NCI-H2227 treated with DMSO at 0.1 percent for 48 hours (cell line): ENCODE data around the gene KLHL42.
A peak's percentile ranks its signal among the peaks of the same experiment; 100 is the strongest.
"Not testable (repeated sequence)": the region's sequence is repeated elsewhere in the genome, so short reads cannot be mapped to it uniquely, and the experiment has no call there.

Experiments
- DNase-seq: peaks from one replicate; lab custom pipeline; 2025; lab: John Stamatoyannopoulos, UW

The KLHL42 gene

GRCh38 chr12:27779920-27780611 is at the start of gene KLHL42, which contains the start of gene MANSC4:
TSS of gene KLHL42 (plus strand) at chr12:27780233. CDS start at chr12:27780331, 98 bp downstream.
TSS of gene MANSC4 (minus strand) at chr12:27780236. CDS start at chr12:27771276, 8,960 bp downstream.
- DNase-seq: peak; percentile 28

DNA sequence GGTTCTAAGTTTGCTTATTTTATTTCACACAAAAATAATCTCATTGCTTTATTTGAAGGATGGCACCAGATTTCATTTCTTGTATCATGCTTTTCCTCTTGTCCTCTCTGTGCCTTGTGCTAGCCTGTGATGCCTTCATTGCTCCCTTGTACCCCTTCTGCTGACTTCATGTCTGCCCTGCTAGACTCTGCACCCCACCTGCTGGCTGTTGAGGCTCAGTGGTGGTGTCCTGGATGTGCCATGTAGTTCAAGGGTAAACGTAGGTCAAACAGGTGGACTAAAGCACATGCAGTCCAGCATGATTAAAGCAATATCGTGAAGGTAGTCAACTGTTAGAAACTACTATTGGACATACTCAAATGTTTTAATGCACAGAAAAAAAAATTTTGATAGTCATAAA is 47.8 kb upstream of the KLHL42 start:
- DNase-seq: no peak

DNA sequence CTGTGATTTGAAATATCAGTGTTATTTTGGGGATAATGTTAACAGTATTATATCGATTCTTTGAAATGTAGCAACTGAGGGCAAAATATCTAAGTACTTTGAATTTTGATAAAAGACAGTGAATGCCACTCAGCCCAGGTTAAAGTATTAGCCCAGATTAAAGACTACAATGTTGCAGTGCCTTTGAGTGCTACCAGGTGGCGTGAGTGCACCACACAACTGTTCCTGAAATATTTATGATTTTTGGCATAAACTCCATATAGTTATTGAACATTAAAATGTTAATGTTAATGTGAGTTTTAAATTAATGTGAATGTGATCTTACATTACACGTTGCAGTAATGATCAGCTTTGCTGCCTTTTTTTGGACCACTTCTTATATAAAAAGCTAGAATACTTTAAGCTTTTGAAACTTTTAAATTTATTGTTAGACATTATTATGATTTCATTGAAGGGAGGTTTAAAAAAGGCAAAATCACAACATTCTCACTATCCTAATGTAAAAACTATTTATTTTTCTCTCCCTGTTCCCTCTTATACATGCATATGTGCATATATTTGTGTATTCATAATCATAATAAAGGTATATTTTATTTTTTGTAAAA is 46.9 kb upstream of the KLHL42 start:
- peak; percentile 20 for DNase-seq

- no peak for DNase-seq
These were observed 46.2 kb upstream of the KLHL42 start for GRCh38 chr12:27733791-27734190.

GRCh38 chr12:27734321-27734720 is 45.7 kb upstream of the KLHL42 start:
- not testable (repeated sequence) for DNase-seq

GRCh38 chr12:27743601-27744000 is 36.4 kb upstream of the KLHL42 start:
- DNase-seq: no peak

- DNase-seq: not testable (repeated sequence)
These were observed 34.3 kb upstream of the KLHL42 start for GRCh38 chr12:27745734-27746133.

DNA sequence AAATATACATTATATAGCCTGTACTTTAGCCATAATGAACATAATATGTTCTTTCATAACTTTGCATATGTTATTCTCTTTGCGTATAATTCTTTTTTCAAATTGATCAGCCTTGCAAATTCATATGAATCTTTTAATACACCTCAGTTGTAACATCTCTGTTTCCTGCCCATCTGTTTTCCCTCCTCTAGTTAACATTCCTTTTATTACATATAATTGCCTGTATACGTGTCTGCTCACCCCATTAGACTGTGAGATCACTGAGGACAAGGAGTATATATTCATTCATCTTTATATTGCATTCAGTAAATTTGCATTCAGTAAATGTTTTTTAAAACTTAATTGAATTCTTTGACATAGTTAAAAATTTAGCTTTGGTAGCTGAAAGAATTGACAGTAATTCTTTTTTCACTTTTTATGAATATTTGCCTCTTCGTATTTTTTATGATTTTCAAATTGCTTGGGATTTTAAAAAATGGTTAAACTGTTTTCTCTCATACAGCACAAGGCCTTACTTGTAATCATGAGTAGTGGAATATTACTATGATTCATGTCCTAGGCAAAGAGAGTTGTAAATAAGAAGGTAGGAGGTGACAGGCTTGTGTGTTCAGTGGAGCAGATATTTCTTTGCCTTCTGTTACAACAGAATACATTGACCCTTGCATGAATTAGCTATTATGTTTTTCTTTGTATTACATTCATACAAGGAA is 32.8 kb upstream of the KLHL42 start:
- DNase-seq: no peak

DNA sequence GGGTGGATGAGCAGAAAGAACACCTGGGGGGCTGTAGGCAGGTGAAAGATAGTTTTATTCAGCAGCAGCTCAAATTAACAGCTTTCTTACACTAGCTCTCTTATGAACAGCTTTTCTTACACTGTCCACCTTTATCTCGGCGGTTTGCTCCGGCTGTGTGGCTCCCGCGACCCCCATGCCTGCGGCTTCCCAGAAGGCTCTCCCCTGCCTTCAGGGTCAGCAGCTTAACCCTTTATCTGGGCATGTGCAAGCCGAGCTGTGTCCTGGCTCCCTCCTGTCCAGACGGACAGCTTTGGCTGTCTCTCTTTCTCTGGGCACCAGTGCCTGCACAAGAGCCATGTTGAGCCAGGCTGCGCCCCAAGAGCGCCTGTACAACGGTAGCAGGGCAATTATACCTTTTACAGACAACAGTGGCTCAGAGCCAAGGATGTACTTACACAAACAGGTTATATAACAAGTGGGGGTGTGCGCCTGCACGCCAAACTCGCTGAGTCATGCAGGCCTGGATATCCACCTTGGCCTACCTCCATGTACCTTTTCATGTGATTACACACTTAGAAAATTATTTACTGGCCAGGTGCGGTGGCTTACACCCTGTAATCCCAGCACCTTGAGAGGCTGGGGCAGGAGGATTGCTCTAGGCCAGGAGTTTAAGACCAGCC is 28.5 kb upstream of the KLHL42 start:
- no peak for DNase-seq

GRCh38 chr12:27754795-27755194 is 25.2 kb upstream of the KLHL42 start:
- DNase-seq: no peak

DNA sequence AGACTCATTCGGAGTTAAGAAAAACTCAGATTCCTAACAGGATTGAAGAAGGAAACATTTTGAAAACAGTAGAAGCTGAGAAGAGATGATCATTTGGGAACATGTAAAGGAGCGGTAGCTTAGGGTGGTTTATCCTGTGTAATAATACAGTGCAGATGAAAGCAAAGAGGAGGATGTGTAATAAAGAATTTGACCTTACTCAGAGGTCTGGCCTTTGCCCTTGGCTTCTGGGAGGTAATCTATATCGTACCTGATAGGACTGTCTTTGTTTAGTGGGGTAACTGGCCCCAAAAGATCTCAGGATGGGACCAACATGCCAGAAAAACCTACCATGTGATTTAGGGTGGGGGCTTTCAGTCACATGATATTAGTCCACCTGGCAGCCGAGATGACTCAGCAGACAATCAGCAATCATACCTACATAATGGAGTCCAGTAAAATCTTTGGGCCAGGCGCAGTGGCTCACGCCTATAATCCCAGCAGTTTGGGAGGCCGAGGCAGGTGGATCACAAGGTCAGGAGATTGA is 23.3 kb upstream of the KLHL42 start:
- no peak for DNase-seq

GRCh38 chr12:27762757-27763156 is 17.3 kb upstream of the KLHL42 start:
- no peak for DNase-seq

GRCh38 chr12:27766587-27766986 is 13.4 kb upstream of the KLHL42 start:
- DNase-seq: no peak

- DNase-seq: no peak
These were observed 10.8 kb upstream of the KLHL42 start for GRCh38 chr12:27769142-27769673.

- DNase-seq: no peak
These were observed 8.3 kb upstream of the KLHL42 start for GRCh38 chr12:27771481-27772327.

DNA sequence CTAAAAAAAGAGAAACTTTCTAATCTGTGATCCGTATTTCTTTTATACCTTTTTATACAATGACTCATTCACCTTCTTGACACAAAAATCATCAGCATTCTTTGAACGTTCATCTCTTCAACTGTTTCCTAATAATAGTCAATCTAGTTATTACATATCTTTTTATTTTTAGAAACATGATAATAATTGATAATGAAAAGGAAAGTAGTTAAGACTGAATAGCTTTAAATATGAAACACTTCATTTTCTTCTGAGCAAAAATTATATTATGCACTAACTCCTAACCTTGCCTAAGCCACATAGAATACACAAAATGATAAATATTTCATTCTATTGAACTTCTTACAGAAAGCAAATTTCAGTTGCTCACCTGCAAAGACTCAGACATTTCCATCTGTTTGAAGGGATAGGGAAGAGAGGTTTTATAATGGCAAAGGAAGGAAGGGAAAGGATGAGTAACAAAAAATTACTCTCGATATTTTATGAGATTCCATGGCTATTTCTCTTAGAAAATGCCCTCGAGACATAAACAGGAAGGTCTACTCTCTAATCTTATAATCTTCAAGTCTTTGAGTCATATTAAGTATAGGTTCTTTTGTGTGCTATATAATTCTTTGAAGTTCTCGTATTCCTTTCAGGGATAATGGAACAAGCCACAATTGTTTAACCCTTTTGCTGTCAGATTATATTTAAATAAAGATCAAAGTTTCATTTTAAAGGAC is 7.5 kb upstream of the KLHL42 start:
- peak; percentile 21 for DNase-seq

GRCh38 chr12:27777141-27777540 is 2.9 kb upstream of the KLHL42 start:
- no peak for DNase-seq

GRCh38 chr12:27778206-27778605 is 1.8 kb upstream of the KLHL42 start:
- DNase-seq: no peak

DNA sequence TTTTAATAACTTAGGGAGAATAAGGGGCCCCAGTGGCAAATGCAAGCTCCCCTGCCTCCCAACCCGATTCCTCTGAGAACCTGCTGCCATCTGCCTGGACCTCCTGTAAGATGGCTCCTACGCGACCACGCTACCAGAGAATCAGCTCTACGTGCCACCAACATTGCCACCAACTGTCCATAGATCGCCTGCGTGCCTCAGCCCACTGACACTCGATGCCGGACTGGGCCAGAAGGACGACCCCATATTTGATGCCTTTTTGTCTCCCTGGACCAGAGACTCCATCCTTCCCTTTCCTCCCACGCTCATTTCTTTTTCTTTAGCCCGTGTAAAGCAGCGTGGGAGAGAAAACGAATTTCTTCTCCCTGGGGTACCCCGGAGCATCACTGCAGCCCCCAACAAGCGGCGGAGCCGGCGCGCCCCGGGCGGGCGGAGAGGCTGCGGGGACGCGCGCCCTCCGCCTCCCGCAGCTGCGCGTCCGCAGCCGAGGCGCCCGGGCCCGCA is 565 bp upstream of the KLHL42 start:
- peak; percentile 34 for DNase-seq
